Activated CD4-positive, CD25-positive, alpha-beta regulatory T cell (primary cell): ENCODE data around the gene SPATA2.

Experiments used
- DNase-seq, 4 experiments: peaks; one replicate each; lab custom pipeline; 2025; lab: John Stamatoyannopoulos, UW

SPATA2 gene

DNA sequence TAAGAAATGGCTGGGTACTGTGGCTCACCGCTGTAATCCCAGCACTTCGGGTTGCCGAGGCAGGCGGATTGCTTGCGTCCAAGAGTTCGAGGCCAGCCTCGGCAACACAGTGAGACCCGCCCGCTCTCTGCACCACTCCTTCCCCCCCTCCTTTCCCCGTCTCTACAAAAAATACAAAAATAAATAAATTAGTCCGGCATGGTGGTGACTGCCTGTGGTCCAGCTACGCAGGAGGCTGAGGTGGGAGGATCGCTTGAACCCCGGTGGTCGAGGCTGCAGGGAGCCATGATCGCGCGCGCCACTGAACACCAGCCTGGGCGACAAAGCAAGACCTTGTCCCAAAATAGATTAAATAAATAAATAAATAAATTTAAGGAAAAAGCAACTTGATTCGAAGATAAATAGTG is 20.4 kb upstream of the SPATA2 start:
- no peak for DNase-seq

DNA sequence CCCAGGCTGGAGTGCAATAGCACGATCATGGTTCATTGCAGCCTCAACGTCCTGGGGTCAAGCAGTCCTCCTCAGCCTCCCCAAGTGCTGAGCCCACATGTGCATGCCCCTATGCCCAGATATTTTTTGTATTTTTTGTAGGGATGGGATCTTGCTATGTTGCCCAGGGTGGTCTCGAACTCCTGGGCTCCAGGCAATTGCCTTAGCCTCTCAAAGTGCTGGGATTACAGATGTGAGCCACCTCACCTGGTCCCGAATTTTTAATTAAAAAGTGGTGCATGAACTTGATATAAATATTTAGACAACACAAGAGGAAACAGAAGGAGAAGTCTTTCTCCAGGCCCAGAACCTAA is 13.8 kb upstream of the SPATA2 start:
- DNase-seq, result no peak

DNA sequence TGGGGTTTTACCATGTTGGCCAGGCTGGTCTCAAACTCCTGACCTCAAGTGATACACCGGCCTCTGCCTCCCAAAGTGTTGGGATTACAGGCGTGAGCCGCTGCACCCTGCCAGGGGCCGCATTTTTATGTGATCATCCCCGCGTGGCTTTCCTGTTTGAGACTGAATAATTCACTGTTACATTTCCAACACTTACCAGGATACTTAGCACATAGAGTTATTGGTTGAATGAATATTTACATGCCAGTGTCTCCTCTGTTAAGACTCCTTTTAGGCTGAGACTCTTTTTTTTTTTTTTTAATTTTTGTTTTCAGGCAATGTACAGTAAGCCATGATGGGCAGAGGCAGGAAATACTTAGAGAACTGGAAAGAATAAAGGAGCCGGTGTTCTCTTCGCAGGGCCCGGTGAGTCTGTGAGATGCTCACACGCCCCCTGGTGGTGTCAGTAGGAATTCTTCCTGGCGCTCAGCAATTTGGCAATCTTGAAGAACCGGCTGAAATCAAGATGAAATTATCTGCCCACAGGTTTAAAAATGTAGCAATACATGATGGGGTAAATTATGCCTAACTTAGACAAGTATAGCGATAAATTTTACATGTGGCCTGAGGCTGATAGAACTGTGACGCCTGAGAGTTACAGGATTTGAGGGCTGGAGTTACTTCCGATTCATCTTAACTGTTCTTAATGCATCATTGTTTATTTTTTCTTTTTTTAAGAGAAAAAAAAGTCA is 13.2 kb upstream of the SPATA2 start:
- DNase-seq, result peak; percentile 45 to 69 (median 62)

DNA sequence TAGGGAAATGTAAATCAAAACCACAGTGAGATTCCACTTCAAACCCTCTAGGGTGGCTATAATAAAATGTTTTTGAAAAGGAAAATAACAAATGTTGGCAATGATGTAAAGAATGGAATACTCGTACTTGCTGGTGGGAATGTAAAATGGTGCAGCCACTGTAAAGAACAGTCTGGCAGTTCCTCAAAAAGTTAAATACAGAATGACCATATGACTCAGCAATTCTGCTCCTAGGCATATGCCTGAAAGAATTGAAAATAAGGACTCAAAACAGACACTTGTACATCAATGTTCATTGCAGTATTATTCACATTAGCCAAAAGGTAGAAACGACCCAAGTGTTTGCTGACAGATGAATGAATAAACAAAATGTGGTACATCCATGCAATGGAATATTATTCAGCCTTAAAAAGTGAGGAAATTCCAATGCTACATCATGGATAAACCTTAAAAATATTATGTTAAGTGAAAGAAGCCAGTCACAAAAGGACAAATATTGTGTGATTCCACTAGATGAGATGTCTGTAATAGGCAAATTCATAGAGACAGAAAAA is 10.6 kb upstream of the SPATA2 start:
- no peak for DNase-seq

DNA sequence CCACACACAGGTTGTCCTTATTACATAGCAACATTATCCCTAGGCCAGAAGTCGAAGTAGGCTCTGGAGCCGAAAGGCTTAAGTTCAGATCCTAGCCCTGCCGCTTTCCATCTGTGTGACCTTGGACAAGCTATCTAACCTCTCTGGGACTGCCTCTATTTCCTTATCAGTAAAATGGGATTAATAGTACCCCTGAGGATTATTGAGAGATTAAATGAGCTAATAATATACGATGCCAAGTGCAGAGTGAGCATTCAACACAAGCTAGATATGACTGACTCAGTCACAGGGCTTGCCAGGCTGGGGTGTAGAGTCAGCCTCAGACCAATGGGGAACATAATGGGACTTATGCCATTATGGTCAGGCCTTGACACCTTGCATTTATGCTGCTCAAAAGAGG is 8.9 kb upstream of the SPATA2 start:
- DNase-seq, result no peak

DNA sequence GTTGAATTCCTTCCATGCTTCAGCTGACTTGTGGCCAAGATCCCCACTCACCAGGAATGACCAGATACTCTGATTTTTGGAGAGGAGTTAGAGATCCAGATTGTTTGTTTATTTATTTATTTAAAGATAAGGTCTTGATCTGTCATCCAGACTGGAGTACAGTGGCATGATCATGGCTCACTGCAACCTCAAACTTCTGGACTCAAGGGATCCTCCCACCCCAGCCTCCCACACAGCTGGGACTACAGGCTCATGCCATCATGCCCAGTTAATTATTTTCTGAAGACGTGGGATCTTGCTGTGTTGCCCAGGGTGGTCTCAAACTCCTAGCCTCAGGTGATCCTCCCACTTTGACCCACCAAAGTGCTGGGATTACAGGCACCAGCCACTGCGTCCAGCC is 4.1 kb upstream of the SPATA2 start:
- DNase-seq, result no peak

DNA sequence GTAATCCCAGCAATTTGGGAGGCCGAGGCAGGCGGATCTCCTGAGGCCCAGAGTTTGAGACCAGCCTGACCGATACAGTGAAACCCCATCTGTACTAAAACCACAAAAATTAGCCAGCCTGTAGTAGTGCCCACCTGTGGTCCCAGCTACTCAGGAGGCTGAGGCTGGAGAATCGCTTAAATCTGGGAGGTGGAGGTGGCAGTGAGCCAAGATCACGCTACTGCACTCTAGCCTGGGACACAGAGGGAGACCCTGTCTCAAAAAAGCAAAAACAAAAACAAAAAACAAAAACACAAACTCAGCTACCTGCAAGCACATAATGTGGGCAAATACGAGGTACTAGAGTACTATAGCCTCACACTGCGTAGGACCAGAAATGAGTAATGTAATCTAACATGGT is 3.7 kb upstream of the SPATA2 start:
- DNase-seq, result no peak

DNA sequence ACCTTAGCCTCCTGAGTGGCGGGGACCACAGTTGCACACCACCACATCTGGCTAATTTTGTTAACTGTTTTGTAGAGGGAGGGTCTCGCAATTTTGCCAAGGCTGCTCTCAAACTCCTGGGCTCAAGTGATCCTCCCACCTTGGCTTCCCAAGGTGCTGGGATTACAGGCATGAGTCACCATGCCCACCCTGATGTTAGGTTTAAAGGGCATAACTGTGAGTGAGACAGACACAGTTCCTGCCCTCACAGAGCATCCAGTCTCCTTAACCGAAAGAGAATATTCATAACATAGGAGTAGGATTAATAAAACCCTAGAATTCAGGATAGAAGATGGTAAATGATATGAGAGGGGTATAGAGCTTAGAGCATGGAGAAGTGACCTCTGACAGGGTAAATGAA is 3.1 kb upstream of the SPATA2 start:
- DNase-seq, result no peak

DNA sequence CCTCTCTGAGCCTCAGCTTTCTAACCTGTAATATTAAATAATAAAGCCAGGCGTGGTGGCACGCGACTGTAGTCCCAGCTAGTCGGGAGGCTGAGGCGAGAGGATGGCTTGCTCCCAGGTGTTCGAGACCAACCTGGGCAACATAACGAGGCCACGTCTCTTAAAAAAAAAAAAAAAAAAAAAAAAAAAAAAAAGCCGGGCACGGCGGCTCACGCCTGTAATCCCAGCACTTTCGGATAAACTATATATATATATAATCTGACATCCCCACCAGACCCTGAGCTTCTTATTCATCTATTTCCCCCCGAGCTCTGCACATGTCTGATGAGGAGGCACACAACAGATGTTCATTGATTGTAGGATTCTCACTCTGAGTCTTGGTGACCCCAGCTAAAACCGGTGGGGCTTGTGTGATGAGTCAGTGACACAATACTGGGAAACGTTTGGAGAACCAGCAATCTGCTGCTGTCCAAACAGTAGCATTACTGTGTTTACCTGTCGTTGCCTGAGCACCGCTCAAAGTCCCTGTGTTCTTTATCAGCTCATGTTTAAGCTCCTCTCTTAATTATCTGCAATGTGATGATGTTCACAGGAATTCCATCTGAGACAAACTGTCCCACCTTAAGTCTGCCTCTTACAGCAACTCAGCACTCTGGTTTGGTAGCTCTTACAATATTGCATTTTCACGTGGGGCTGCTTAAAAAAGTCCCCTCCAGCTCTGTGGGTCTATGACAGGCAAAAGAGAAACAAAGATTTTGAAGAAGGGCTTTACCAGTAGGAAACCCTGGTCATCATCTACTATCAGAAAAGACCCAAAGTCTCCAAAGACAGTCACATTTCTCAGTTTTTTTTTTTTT is 1.0 kb upstream of the SPATA2 start:
- no peak for DNase-seq

DNA sequence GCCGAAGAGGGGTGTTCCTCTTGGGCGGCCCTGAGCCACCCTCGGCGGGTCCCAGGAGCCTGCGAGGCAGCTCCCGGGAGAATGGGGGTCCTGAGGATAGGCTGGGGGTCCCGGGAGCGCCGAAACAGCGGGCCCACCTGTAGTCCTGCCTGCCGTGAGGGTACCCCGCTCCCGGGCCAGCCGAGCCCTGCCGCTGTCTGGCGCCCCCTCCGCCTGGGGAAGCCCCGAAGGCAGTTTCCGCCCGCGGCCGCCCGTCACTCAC is 280 bp downstream of the SPATA2 start:
- DNase-seq, result no peak

DNA sequence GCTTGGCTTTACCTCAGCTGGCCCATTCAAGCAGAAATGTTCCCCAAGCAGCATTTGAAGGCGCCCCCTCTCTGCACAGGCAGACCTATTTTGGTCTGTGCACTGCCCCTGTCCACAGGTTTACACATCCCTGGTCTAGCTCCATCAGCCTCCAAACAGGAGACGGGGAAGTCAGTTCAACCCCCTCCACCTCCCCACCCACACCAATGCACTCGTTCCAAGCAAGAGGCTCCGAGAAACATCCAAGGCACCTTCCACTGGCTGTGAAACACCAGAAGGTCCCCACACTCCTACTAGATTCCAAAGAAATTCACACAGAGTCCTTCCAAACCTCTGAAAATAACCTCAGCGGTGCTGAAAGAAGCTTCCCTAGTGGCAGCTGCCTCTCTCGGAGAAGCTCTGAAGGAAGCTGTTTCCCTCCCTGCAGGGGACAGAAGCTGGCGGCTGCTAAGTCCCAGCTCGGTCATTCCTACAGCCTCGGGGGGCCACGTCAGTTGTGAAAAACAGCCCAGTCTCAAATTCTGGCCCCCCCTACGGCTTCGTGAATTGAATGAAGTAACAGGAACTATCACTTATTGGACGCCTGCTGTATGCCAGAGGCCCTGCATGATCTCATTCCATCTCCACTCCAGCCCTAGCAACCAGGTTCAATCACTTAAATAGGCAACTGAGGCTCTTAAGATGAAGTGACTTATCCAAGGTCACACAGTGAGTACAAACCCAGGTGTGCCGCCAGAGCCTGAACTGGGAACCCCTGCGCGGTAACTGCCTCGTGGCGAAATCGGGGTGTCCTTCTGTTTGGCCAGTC is 815 bp downstream of the SPATA2 start:
- DNase-seq, result no peak

DNA sequence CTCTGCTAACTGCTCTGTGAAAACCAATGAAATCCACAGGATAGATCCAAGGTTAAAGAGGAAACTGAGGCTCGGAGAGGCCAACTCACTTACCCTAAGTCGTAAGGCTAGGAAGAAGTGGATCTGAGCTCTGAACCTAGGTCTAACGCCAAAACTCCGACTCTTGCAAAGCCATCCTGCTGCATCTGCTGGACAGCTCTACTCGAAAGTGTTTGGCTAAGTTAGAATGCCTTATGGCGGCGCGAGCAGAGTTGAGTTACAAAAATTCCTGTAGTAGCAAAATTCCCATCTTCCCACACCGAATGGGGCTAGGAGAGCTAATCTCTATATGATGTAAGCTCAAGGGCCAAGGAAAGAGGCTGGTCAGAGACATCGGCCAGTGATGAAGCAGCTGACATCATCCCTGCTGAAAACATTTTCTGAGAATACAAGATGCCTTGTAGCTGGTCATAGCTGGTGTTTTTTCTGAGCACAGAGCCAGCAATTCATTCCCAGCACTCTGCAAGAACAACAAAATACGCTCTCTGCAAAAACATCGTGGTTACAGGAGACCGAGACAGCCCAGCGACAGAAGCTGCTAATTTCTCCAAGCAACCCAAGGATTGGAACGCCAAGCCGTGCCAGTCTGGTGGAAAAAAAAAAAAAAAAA is 1.8 kb downstream of the SPATA2 start:
- no peak for DNase-seq

DNA sequence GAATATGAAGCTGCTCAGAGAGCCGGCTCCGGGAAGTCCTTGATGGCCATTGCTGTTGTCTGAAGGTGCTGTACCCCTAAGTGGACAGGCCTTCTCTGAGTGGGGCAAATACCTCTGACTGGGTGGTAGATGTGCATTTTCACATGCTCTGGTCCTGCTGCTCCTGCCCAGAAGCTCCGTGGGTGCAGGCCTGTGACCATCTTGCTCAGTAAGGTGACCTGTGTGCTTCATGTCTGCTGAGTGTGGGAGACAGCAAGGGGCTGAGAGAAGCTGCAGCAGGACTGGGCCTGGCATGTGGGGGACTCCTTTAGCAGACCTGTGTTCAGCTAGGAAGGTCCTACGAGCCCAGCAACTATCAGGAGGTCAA is 5.0 kb downstream of the SPATA2 start:
- DNase-seq, result no peak

DNA sequence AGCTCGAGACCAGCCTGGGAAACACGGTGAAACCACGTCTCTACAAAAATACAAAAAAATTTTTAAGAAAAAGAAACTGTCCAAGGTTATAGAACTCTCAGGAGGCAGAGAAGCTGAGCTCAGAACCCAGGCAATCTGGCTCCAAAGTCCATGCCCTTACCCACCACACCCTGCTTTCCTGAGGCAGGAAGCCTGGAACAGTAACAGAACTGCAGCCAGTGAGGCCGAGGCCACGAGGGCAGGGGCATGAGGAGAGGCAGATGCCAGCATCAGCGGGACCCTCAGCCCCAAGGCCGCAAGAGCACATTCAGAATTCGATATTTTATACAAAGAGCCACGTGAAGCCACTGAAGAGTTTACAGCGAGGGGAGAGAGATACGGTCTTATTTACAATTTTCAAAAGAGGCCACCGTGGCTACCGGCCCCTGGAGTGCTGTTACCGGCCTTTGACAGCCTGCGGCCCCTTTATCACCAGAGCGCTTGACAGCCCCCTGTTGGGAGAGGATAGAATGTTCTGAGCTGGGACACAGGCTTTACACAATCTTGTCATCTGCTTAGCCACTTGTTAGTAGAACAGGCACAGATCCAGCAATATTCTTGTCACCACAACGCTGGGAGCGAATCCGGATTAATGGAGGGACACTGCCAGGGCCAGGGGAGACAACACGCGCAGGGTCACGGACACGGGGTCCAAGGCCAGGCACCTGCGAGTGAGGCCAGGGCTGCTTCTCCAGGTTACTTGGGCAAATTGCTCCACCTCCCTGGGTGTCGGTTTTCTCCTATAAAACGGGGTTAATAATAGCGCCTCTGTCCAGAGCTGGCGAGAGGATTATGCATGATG is 5.6 kb downstream of the SPATA2 start:
- DNase-seq, result no peak

DNA sequence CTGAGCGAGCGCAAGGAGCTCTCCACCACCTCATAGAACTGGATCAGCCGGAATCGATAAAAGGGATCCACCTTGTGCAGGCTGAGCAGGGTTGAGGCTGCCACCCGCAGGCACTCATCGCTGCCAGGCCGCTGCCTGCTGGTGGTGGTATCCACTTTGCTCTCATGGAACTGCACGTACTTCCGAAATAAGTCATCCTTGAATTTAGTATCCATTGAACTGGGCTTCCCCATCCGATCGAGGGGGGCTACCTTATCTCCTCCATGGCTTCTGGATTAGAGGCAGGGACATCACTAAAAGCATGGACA is 7.1 kb downstream of the SPATA2 start:
- no peak for DNase-seq

DNA sequence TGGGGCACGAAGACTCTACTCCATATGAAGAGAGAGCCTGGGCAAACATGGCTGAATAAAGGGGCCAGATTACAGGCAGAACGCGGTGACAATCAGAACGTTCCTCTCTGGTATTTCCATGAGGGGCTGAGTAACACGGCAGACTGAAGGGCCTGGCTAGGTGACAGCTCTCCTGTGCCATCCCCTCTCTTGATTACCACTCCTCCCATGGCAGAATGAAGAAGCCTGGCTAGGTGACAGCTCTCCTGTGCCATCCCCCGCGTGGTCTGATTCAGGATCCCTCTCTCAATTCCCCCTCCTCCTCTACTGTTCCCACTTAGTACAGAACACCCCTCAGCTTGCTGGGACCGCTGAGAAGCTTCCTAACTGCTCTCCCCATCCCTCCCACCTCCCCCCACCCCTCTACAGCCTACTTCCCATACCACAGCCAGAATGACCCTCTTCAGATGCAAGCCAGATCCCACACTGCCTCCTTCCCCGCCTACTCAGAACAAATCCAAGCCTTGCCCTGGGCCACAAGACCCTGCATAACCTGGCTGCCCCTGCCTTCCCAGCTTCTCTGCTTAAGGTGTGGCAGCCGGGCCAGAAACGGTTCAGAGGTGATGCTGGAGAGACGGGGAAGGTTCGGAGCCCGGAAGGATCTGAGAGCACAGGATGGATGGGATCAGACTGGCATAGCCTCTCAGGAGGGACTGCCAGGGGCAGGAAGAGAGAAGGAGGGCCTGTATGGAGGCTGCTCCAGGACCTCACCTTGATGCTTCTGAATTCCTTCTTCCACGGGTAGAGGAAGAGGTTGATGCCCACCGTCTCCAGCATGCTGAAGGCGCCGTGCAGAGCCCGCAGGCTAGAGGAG is 7.7 kb downstream of the SPATA2 start:
- DNase-seq, result no peak

DNA sequence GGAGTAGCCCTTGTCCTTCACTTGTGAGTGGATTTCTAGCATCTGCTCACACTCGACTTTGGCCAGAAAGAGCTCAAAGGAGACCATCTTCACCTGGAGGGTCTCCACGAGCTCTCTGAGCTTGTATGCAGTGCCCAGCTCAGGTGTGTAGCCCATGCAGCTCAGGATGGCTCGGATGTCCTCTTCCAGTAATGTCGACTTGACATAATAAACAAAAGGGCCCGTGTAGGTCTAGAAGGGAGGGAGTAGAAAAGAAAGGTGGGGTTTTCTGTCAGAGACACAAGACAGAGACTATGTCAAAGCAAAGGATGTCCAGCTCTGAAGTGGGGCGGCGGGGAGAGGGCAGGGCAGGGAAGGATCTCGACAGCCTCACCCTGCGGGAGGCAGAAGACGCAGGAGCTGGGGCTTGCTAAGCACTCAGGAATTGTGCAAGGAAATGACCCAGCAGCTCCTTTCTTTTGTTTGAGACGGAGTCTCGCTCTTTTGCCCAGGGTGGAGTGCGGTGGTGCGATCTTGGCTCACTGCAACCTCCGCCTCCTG is 8.6 kb downstream of the SPATA2 start:
- no peak for DNase-seq

DNA sequence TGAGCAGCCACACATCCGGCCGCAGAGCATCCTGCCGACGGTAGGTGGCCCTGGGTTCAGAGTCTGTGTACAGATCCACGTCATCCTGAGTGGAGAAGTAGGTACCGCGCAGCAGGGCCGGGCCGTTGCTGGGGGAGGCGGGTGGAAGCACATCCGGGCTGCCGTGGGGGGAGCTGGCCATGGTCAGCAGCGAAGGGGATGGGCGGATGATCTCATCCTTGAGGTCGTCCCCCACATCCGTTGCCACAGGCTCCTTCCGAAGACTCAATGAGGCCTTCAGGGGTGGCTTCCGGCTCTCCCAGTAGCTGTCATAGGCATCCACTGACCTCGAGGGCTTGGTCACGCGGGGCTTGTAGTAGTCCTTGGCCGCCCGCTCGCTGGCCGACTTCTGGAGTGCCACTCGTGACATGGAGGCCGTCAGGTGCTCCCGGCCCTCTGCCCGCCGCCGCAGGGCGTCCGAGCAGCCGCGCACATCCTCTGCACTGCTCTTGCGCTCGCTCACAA is 9.2 kb downstream of the SPATA2 start:
- DNase-seq, result no peak

DNA sequence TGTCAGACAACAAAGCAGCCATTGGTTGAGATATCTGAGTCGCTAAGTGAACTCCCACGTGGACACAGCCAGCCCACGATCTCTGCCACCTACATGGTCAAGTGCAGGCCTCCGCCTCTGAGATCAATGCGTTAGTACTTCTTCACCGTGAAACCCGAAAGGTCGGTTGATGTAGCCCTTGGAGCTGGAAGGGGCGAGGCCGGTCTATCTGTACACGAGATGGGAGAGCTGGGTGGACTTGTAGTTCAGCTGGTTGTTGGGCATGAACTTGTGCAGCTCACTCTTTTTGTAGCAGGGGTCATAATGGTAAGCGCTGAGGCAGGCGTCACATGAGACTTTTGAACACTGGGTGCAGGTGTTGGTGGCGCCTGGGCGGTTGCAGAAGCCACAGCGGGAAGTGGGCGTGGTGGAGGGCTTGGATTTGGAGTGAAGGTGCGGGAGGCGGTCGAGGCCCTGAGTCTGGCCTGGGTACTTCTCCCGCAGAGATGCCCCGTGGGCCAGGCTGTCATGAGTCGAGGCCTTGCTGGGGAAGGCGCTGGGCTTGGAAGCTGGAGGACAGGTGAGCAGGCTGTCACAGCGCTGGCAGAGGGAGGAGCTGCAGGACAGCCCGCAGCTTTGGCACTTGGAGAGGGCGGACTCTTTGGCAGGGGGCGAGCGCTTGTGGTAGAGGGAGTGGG is 9.8 kb downstream of the SPATA2 start:
- no peak for DNase-seq
